ENCODE data around the gene QSOX1. TPM values are rescaled to one million over a fixed set of nuclear protein-coding genes. Genes with fewer than 3 reads are reported as not detected.

The QSOX1 gene
- total RNA-seq, 1 donor from 2014 or later: 156 TPM

DNA sequence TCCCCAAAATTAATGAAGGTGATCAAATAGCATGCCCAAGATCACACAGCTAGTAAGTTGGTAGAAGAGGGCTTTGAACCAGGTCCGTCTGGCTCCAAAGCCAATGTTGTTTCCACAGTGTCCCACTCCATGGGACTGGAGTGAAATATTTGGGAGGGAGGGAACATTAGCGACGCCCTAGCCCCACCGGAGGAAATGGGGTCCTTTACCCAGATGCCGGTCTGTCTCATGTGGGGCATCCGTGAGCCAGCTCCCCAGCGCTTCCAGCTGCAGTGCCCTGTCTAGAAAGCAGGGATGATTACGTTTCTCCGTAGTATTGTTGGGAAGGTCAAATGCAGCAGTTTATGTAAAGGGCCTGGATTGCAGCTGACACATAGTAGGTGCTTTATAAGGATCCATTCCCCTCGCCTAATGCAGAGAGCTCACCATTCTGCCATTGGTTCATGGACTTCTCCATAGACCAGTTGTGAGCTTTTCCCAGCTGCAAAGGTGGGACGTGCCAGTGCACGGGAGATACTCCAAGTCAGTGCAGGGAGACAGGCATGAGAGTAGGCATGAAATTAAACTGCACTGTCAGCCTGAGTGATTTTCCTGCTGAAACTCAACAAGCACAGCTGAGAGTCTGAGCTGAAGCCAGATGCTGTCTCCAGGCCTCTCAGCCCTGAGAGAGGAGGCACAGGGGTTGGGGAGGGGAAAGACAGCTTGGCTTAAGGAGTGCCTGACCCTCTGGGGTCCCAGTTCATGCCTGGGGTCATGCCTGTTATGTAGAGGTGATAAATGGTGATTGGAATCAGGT, 24.7 kb downstream of the QSOX1 start:
- H3K36me3 ChIP-seq (ENCODE audit: insufficient read depth, low read length): peaks cover 17% of the 10 kb centered on the region
- no peak for DNase-seq (ENCODE audit: low read depth)
- TF ChIP-seq, protein P1, sequence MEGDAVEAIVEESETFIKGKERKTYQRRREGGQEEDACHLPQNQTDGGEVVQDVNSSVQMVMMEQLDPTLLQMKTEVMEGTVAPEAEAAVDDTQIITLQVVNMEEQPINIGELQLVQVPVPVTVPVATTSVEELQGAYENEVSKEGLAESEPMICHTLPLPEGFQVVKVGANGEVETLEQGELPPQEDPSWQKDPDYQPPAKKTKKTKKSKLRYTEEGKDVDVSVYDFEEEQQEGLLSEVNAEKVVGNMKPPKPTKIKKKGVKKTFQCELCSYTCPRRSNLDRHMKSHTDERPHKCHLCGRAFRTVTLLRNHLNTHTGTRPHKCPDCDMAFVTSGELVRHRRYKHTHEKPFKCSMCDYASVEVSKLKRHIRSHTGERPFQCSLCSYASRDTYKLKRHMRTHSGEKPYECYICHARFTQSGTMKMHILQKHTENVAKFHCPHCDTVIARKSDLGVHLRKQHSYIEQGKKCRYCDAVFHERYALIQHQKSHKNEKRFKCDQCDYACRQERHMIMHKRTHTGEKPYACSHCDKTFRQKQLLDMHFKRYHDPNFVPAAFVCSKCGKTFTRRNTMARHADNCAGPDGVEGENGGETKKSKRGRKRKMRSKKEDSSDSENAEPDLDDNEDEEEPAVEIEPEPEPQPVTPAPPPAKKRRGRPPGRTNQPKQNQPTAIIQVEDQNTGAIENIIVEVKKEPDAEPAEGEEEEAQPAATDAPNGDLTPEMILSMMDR (IDR thresholded peaks at IDR 0.05; ENCODE audit: insufficient read depth, low read depth, low read length): no peak
- no peak for TF ChIP-seq EZH2 (IDR thresholded peaks at IDR 0.05; ENCODE audit: insufficient read depth, low read length)

DNA sequence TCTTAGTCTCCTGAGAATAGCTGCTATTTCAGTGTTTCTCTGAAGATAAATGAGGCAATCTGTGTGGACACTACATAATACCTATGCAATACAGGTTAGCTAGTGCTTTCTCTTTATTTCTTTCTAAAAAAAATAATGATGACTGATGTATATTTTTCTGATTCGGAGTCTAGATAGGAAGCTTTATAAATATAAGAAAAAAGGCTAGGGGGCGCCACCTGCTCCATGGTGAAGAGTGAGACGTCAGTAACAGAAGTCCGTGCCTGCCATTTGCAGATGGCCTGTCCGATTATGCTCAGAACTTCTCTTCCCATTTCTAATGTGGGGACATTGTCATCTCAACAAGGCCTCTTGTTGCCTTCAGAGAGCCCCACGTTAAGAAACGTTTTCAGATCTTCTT, 26.4 kb downstream of the QSOX1 start:
- TF ChIP-seq EZH2 (IDR thresholded peaks at IDR 0.05; ENCODE audit: insufficient read depth, low read length): no peak
- TF ChIP-seq, protein P1 (IDR thresholded peaks at IDR 0.05; ENCODE audit: insufficient read depth, low read depth, low read length): peak; percentile 18
- Histone ChIP-seq H3K27ac (ENCODE audit: low read depth, low read length) (no peak overlapping the region), H3K9ac (ENCODE audit: low read length) (no peak overlapping the region), H3K27me3 (ENCODE audit: insufficient read depth, low read length) (no peaks in the 10 kb centered on the region), H3K4me1 (ENCODE audit: insufficient read depth, low read length) (no peaks in the 10 kb centered on the region), H3K79me2 (ENCODE audit: insufficient read depth, low read length) (no peaks in the 10 kb centered on the region), H3K36me3 (ENCODE audit: insufficient read depth, low read length) (peaks cover 18% of the 10 kb centered on the region), H3K4me3 (ENCODE audit: insufficient read depth, low read depth, low read length) (no peak overlapping the region), H2AFZ (ENCODE audit: low read depth, low read length) (no peak overlapping the region), H3K9me3 (ENCODE audit: insufficient read depth, low read depth, low read length) (no peaks in the 10 kb centered on the region), H3K4me2 (ENCODE audit: low read length) (no peak overlapping the region), H4K20me1 (ENCODE audit: insufficient read depth, low read length) (peaks cover 10% of the 10 kb centered on the region)
- no peaks in the 10 kb centered on the region for H3K4me1 Mint-ChIP-seq (ENCODE audit: low read depth, unreplicated experiment)
- H3K36me3 Mint-ChIP-seq (ENCODE audit: low read depth, unreplicated experiment): peaks cover 14% of the 10 kb centered on the region
- no peak overlapping the region for H3K27ac Mint-ChIP-seq (ENCODE audit: unreplicated experiment)
- FAIRE-seq: no peak
- H3K9me3 Mint-ChIP-seq (ENCODE audit: unreplicated experiment): no peaks in the 10 kb centered on the region
- DNase-seq (ENCODE audit: low read depth): no peak
- no peak overlapping the region for H3K4me3 Mint-ChIP-seq (ENCODE audit: unreplicated experiment)
- no peaks in the 10 kb centered on the region for H3K27me3 Mint-ChIP-seq (ENCODE audit: low read depth, unreplicated experiment)

More for the DNA sequence above, 24.7 kb downstream of the QSOX1 start:
- H3K4me3 Mint-ChIP-seq (ENCODE audit: unreplicated experiment): no peak overlapping the region
- Histone ChIP-seq H3K4me2 (ENCODE audit: low read length) (no peak overlapping the region), H3K27ac (ENCODE audit: low read depth, low read length) (no peak overlapping the region), H3K9ac (ENCODE audit: low read length) (no peak overlapping the region), H3K27me3 (ENCODE audit: insufficient read depth, low read length) (no peaks in the 10 kb centered on the region), H3K4me3 (ENCODE audit: insufficient read depth, low read depth, low read length) (no peak overlapping the region), H3K4me1 (ENCODE audit: insufficient read depth, low read length) (no peaks in the 10 kb centered on the region), H3K9me3 (ENCODE audit: insufficient read depth, low read depth, low read length) (no peaks in the 10 kb centered on the region), H2AFZ (ENCODE audit: low read depth, low read length) (no peak overlapping the region), H4K20me1 (ENCODE audit: insufficient read depth, low read length) (peaks cover 13% of the 10 kb centered on the region), H3K79me2 (ENCODE audit: insufficient read depth, low read length) (no peaks in the 10 kb centered on the region)
- no peaks in the 10 kb centered on the region for H3K27me3 Mint-ChIP-seq (ENCODE audit: low read depth, unreplicated experiment)
- no peaks in the 10 kb centered on the region for H3K9me3 Mint-ChIP-seq (ENCODE audit: unreplicated experiment)
- H3K27ac Mint-ChIP-seq (ENCODE audit: unreplicated experiment): no peak overlapping the region
- no peaks in the 10 kb centered on the region for H3K4me1 Mint-ChIP-seq (ENCODE audit: low read depth, unreplicated experiment)
- FAIRE-seq: no peak
- H3K36me3 Mint-ChIP-seq (ENCODE audit: low read depth, unreplicated experiment): peaks cover 12% of the 10 kb centered on the region

Measured in astrocyte (in vitro differentiated cells and primary cell).